SKM-1 (cell line): ENCODE results near the gene NR3C1.

Experiments used
- DNase-seq: peaks from one replicate; lab custom pipeline; 2025; ENCODE audit not compliant: unreplicated experiment; lab: John Stamatoyannopoulos, UW

The NR3C1 gene

GRCh38 chr5:143372187-143372829 is 31.2 kb downstream of the NR3C1 start:
- DNase-seq: no peak

- DNase-seq: no peak
Measured at GRCh38 chr5:143370440-143370839, 33.0 kb downstream of the NR3C1 start.

- DNase-seq: no peak
Measured at GRCh38 chr5:143364061-143364460, 39.4 kb downstream of the NR3C1 start.

GRCh38 chr5:143362664-143363227 is 40.7 kb downstream of the NR3C1 start:
- DNase-seq: no peak

- no peak for DNase-seq
Measured at GRCh38 chr5:143361438-143361837, 42.0 kb downstream of the NR3C1 start.

- no peak for DNase-seq
Measured at GRCh38 chr5:143360755-143361154, 42.7 kb downstream of the NR3C1 start.

- DNase-seq: no peak
Measured at GRCh38 chr5:143359869-143360268, 43.6 kb downstream of the NR3C1 start.

- DNase-seq: no peak
Measured at GRCh38 chr5:143356855-143357583, 46.5 kb downstream of the NR3C1 start.

GRCh38 chr5:143355710-143356109 is 47.8 kb downstream of the NR3C1 start:
- DNase-seq: no peak

- DNase-seq: no peak
Measured at GRCh38 chr5:143354025-143354424, 49.5 kb downstream of the NR3C1 start.

- no peak for DNase-seq
Measured at GRCh38 chr5:143352691-143353090, 50.8 kb downstream of the NR3C1 start.

- DNase-seq: no peak
Measured at GRCh38 chr5:143350751-143351602, 52.5 kb downstream of the NR3C1 start.

- DNase-seq: no peak
Measured at GRCh38 chr5:143350341-143350740, 53.1 kb downstream of the NR3C1 start.

GRCh38 chr5:143349177-143349576 is 54.3 kb downstream of the NR3C1 start:
- DNase-seq: no peak

GRCh38 chr5:143347698-143348344 is 55.7 kb downstream of the NR3C1 start:
- DNase-seq: no peak

- DNase-seq: no peak
Measured at GRCh38 chr5:143347046-143347445, 56.4 kb downstream of the NR3C1 start.

GRCh38 chr5:143345671-143346440 is 57.6 kb downstream of the NR3C1 start:
- DNase-seq: no peak

- DNase-seq: no peak
Measured at GRCh38 chr5:143343042-143343441, 60.4 kb downstream of the NR3C1 start.

- DNase-seq: no peak
Measured at GRCh38 chr5:143342607-143343006, 60.9 kb downstream of the NR3C1 start.
